Measurements from ENCODE around the gene PRSS50. TPM values are rescaled to one million over a fixed set of nuclear protein-coding genes. Genes with fewer than 3 reads are reported as not detected.

PRSS50 gene, protein sequence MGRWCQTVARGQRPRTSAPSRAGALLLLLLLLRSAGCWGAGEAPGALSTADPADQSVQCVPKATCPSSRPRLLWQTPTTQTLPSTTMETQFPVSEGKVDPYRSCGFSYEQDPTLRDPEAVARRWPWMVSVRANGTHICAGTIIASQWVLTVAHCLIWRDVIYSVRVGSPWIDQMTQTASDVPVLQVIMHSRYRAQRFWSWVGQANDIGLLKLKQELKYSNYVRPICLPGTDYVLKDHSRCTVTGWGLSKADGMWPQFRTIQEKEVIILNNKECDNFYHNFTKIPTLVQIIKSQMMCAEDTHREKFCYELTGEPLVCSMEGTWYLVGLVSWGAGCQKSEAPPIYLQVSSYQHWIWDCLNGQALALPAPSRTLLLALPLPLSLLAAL
- polyA plus RNA-seq (2011; rRNA removed) (not detected in 2 replicates), polyA minus RNA-seq (2011; rRNA and poly(A)+ RNA removed) (not detected in 2 replicates)

DNA sequence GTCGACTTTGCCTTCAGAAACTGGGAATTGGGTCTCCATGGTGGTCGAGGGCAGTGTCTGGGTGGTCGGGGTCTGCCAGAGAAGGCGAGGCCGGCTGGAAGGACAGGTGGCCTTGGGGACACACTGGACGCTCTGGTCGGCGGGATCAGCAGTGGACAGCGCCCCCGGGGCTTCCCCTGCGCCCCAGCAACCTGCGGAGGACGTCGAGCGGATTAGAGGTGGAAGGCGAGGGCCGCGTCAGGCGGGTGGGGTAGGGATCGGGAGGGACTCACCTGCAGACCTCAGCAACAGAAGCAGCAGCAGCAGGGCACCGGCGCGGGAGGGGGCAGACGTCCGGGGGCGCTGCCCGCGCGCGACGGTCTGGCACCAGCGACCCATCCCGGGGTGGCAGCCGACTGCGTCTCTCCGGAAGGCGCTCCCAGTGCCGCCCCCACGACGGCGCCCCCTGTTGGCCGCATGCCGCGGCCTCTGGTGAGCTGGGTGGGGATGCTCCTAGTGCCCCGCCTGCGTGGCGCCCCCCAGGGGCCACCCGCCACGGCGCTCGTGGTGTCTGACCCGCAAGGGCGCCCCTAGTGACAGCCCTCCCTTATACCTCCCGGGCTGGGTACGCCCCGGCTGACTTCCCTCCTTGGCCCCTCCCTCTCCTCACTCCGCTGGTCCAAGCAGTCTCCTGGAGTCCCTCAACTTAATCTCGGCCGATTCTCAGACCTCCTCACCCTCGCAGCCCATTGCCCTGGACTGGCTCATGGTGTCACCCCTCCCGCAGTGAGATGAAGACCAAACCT, at the start of gene PRSS50:
Gene PRSS50 (minus strand): TSS at position 423 of the 785 bp plus-strand sequence. CDS start 45 bp downstream, at position 378.
- Histone ChIP-seq H3K27me3 (ENCODE audit: control insufficient read depth, insufficient read depth, low read length) (peaks cover 36% of the 10 kb centered on the region), H3K27ac (ENCODE audit: low read depth, low read length) (no peak within 1 kb of the TSS), H3K4me3 (ENCODE audit: low read depth, low read length) (no peak within 1 kb of the TSS), H3K9me3 (ENCODE audit: control insufficient read depth, insufficient read depth, low read length) (no peaks in the 10 kb centered on the region)
- ChIA-PET POLR2A (no interaction called here), CTCF (no interaction called here)
- 0 out of 2 replicates have a peak, but pooled peaks have one; percentile 16 for TF ChIP-seq CTCF (IDR thresholded peaks at IDR 0.05; ENCODE audit: low read depth, low read length)
- no peak for DNase-seq (ENCODE audit: low read depth, low spot score)

DNA sequence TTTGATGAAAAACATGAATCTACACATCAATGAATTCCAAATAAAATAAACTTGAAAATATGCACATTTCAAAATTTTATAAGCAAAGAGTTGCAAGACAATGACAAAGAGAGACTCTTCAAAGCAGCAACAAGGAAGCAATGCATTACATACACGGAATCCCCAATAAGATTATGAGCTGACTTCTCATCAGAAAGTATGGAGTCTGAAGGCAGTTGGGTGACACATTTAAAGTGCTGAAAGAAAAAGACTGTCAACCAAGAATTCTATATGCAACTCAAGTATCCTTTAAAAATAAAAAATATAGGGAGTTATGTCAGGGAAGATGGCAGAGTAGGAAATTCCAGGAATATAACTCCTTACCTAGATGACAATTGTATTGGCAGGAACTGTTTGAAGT, 46.5 kb upstream of the PRSS50 start:
- POLR2A ChIA-PET, result no interaction called here
- no peaks in the 10 kb centered on the region for H3K9me3 ChIP-seq (ENCODE audit: control insufficient read depth, insufficient read depth, low read length)
- CTCF ChIA-PET, result interaction anchor here (1.7 kb wide), 1 partner anchor 12 kb away, joined by 3 read pairs; no protein-coding TSS in a partner anchor
- DNase-seq (ENCODE audit: low read depth, low spot score), result no peak
- no peaks in the 10 kb centered on the region for H3K27me3 ChIP-seq (ENCODE audit: control insufficient read depth, insufficient read depth, low read length)
- H3K4me3 ChIP-seq (ENCODE audit: low read depth, low read length), result no peak overlapping the region
- H3K27ac ChIP-seq (ENCODE audit: low read depth, low read length), result no peak overlapping the region
- TF ChIP-seq CTCF (IDR thresholded peaks at IDR 0.05; ENCODE audit: low read depth, low read length), result no peak

DNA sequence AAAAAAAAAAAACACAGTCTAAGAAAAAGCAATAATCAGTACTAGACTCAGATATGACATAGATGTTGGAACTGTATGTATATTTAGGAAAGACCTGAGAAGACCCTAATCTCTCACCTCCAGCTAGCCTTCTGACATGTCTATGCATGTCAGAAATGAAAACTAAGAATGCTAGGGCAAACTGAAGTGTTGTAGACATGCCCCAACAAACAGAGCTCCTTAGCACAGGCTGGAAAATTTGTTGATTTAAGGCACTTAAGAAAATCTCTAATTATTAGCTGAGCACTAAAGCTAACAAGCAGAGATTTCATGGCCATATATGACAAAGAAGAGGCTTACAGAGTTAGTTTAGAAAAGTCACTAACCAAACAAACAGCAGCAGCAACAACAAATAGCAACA, 45.5 kb upstream of the PRSS50 start:
- ChIA-PET POLR2A (no interaction called here), CTCF (interaction anchor here (1.7 kb wide), 1 partner anchor 11 kb away, joined by 3 read pairs; no protein-coding TSS in a partner anchor)
- H3K9me3 ChIP-seq (ENCODE audit: control insufficient read depth, insufficient read depth, low read length), result no peaks in the 10 kb centered on the region
- H3K27ac ChIP-seq (ENCODE audit: low read depth, low read length), result no peak overlapping the region
- TF ChIP-seq CTCF (IDR thresholded peaks at IDR 0.05; ENCODE audit: low read depth, low read length), result no peak
- DNase-seq (ENCODE audit: low read depth, low spot score), result no peak
- H3K27me3 ChIP-seq (ENCODE audit: control insufficient read depth, insufficient read depth, low read length), result no peaks in the 10 kb centered on the region
- H3K4me3 ChIP-seq (ENCODE audit: low read depth, low read length), result no peak overlapping the region

GRCh38 chr3:46759239-46760167, 41.8 kb upstream of the PRSS50 start:
- ChIA-PET CTCF (no interaction called here), POLR2A (no interaction called here)
- no peak overlapping the region for H3K27ac ChIP-seq (ENCODE audit: low read depth, low read length)
- no peak overlapping the region for H3K4me3 ChIP-seq (ENCODE audit: low read depth, low read length)
- TF ChIP-seq CTCF (IDR thresholded peaks at IDR 0.05; ENCODE audit: low read depth, low read length), result no peak
- H3K9me3 ChIP-seq (ENCODE audit: control insufficient read depth, insufficient read depth, low read length), result no peaks in the 10 kb centered on the region
- DNase-seq (ENCODE audit: low read depth, low spot score), result no peak
- H3K27me3 ChIP-seq (ENCODE audit: control insufficient read depth, insufficient read depth, low read length), result no peaks in the 10 kb centered on the region

All from AG04450 (cell line).